ENCODE measurements around the gene FAM136A.
A peak's percentile ranks its signal among the peaks of the same experiment; 100 is the strongest.
"Not testable (repeated sequence)": the region's sequence is repeated elsewhere in the genome, so short reads cannot be mapped to it uniquely, and the experiment has no call there.

Gene FAM136A

DNA sequence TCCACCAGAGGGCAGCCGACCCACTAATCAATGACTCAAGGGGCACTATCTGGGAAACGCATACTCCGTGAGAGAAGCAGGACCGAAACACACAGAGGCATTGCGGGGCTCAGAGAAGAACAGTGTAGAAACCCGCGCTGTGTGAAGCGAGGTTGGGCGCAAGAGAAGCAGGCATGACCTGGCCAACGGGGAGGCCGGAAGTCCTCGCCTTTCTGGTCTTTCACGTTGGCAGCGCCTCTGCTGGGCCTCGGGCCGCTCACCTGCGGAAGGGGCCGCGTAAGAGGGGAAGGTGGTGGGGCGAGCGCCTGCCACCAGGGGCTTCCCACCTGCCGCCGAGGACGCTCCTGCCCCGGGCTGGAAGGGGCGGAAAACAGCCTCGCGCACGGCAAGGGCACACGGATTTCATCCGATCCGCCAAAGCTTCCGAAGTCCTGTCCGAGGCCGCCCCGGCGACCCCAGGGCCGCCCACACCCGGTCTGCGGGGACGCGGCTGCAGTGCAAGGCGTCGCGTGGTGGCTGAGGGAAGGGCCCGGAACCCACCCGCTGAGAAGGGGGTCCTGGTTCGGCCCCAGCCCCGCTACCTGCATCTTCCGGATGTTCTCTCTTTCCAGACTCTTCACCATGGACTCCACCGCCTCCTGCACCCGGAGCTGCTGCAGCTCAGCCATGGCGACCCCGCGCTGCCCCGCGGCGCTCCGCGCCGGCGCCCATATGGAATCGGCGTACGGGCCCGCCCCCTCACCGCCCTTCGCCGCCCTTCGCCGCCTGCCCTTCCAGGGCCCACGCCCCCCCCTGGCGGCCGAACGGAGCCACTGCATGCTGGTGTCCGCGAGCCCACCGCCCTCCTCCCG, at the start of gene FAM136A:
Gene FAM136A, minus strand, starts transcription at position 724 of the 851 bp plus-strand sequence. Its CDS starts 56 bp downstream, at position 668.
- DNase-seq (ENCODE audit: low spot score): peak; percentile 92

DNA sequence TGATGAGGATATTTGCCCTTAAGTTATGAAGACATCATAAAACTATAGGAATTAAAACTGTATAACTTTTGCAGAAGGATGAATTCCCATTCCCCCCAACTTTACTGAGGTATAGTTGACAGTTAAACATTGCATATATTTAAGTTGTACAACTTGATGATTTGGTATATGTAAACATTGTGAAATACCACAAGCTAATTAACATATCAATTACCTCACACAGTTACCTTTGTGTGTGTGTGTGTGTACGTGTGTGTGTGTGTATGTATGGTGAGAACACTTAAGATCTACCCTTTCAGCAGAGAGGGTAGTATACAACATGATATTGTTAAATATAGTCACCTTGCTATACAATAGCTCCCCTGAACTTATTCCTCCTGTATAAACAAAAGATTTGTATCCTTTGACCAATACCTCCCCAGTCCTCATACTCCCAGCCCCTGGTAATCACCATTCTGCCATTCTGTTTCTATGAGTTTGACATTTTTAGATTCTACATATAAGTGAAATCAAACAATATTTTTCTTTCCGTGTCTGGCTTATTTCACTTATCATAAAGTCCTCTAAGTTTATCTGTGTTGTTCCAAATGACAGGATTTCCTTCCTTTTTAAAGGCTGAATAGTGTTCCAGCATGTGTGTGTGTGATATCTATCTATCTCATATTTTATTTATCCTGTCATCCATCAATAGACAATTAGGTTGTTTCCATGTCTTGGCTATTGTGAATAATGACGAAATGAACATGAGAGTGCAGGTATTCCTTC, 48.2 kb upstream of the FAM136A start:
- DNase-seq (ENCODE audit: low spot score): no peak

DNA sequence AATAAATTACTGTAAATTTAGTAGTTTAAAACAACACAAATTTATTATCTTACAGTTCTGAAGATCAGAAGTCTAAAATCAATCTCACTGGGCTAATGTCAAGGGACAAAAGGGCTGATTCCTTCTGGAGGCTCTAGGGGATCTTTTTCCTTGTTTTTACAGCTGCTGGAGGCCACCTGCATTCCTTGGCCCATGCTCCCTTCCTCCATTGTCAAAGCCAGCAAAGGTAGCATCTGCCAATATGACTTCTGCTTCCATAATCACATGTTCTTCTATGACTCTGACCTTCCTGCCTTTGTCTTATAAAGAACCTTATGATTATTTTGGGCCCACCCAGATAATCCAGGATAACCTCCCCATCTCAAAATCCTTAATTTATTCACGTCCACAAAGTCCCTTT, 46.0 kb upstream of the FAM136A start:
- no peak for DNase-seq (ENCODE audit: low spot score)

DNA sequence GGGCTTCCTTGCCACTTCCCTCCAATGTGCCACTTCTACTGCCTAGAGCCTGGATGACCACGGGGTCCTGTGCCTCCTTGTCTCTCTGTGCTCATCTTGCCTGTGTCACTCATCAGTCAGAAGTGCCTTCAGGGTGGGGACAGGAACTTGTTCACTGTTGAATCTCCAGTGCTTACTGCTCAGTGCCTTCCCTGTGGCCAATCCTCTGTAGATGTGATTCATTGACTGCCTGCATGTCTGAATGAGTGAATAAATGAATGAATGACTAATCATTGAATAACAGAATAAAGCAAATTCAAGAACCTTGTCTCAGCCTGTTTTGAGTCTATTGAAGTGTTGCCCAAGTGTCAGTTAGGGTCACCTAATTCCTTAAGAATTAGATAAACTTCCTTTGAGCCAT, 42.3 kb upstream of the FAM136A start:
- DNase-seq (ENCODE audit: low spot score): no peak

GRCh38 chr2:70341477-70341765, 39.6 kb upstream of the FAM136A start:
- DNase-seq (ENCODE audit: low spot score): no peak

- DNase-seq (ENCODE audit: low spot score): peak; percentile 47
These were observed 39.1 kb upstream of the FAM136A start for GRCh38 chr2:70340761-70341476.

DNA sequence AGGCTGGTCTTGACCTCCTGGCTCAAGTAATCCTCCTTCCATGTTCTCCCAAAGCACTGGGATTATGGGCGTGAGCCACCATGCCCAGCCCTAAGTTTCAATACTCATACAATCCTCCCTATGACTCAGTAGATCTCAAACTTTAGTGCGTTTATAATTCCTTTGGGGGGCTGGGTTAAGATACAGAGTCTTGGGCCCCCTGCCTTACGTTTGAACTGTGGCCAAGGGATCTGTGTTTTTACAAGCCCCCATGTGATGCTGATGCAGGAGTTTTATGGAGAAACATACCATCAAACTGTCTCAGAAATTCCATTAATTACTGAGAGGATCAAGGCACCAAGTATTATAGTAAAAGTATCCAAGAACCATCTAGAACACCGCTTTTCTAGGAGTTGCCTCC, 38.2 kb upstream of the FAM136A start:
- no peak for DNase-seq (ENCODE audit: low spot score)

GRCh38 chr2:70336552-70336951, 34.7 kb upstream of the FAM136A start:
- DNase-seq (ENCODE audit: low spot score): no peak

DNA sequence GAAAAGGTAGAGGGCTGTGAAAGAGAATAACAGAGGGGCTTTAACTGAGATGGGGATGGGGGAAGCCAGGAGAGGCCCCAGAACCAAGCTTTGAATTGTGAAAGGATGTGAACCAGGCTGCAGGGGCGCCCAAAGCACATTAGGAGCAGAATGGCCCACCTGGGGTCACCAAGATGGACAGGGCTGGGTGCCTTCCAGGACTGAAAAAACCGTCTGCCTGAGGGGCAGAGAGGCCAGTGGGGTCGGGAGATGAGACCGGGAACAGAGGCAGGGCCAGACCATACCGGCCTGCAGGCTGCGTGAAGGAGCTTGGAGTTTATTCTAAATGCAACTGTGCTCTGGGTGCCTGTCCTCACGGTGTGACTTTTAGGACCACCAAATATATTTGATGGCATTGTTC, 29.1 kb upstream of the FAM136A start:
- DNase-seq (ENCODE audit: low spot score): no peak

DNA sequence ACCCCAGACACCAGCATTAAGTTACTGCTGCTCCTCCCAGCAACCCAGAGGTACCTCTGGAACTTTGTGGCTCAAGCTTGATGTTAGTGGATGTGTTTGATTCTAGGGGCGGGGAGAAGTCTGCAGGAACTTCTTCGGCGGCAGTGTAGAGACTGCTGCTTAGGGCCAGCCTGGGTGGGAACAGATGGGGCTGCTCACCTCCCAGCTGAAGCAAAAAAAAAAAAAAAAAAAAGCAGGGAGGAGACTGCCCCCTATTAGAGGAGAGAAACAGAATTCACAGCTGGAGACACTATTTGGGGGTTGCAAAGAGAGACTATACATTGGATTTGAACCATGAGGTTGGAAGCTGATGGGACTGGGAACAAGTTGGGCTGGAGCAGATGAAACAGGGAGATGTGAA, 28.6 kb upstream of the FAM136A start:
- no peak for DNase-seq (ENCODE audit: low spot score)

DNA sequence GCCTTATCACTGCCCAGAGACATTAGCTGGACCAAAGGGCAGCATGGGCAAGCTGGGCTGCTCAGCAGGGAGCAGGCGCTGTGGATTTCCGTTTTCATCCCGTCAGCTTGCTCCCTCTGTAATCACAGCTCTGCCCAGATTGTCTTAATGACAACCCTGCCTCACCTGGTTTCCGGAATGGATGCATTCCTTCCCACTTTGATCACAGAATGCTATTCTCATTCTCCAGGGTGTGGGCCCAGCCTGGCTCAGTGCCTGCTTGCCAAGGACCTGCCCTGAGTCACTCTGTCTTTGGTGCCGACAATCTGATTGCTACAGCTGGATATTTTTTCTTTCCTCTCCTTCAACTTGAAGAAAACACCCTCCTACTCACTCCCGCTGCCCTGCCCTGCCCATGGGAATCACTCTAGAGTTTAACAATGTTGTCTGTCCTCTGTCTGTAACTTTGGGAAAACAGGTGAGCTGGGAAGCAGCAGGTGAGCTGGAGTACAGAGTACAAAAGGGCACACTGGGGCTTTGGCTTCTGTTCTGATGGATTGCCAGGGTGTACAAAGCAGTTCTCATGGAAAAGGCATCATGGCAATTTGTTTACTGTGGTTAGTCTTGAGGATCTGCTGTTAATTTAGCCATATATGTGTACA, 27.2 kb upstream of the FAM136A start:
- DNase-seq (ENCODE audit: low spot score): no peak

GRCh38 chr2:70325875-70326274, 24.0 kb upstream of the FAM136A start:
- DNase-seq (ENCODE audit: low spot score): no peak

DNA sequence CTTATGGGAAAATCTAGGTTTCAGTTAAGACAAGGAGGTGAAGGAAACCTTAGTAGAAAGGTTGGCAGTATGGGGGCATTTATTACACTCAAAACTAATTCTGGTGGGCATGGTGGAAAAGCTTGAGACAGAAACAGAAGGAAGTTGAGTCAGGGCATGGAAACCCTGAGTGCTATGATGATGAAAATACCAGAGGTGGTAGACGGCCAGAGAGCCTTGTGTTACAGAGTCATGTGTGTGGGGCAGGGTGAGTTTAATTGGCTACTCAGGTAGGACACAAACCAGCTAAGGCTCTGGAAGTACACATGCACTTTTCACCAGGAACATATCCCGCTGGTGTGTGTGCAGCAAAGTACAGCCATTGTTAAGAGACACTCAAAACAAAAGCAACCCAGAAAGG, 20.7 kb upstream of the FAM136A start:
- no peak for DNase-seq (ENCODE audit: low spot score)

DNA sequence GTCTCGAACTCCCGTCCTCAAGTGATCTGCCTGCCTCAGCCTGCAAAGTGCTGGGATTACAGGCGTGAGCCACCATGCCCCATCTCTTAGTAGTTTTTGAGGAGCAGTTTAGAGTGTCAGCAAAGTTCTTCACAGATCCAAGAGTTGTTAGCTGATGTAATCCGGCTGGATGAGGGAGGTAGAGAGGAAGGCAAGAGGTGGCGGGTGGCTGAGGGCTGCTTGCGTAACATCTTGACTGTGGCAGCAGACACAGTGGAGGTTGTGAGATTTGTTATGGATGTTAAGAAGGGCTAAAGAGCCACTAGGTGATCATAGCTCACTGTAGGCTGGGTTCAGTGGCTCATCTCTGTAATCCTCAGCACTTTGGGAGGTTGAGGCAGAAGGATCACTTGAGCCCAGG, 19.5 kb upstream of the FAM136A start:
- DNase-seq (ENCODE audit: low spot score): no peak

DNA sequence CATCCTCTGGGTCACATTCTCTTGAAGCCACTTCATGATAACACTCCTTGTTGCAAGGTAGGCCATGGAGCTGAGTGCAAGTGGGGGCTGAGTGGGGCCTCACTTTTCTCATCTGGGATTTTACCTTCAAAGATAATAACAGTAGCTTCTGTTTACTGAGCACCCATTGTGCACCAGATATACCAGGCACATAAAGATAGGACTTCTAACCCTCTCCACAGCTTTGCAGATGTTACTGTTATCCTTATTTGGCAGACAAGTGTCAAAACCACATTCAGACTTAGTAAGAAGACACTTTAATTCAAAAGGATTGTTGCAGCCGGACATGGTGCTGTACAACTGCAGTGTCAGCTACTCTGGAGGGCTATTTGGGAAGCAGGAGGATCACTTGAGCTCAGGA, 12.8 kb upstream of the FAM136A start:
- DNase-seq (ENCODE audit: low spot score): no peak

GRCh38 chr2:70312560-70312959, 10.7 kb upstream of the FAM136A start:
- no peak for DNase-seq (ENCODE audit: low spot score)

DNA sequence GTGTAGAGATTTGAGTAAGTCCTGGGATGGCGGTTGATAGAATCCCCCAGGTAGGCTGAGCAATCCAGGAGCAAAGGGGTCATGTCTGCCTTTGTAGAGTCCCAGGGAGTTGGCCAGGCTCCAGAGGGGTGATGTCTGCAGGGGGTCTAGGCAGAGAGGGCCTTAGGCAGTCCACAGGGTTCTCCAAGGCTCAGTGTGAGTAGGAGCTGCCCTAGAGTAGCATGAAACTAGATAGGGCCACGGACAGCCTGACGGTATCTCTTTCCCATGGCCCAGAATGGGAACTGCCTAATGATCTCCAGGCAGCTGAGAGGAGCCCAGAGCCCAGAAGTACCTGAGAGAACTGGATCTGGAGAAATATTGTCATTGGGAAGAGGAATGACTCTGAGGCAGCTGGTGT, 9.0 kb upstream of the FAM136A start:
- DNase-seq (ENCODE audit: low spot score): no peak

GRCh38 chr2:70305531-70305930, 3.7 kb upstream of the FAM136A start:
- no peak for DNase-seq (ENCODE audit: low spot score)

- no peak for DNase-seq (ENCODE audit: low spot score)
These were observed 2.6 kb upstream of the FAM136A start for GRCh38 chr2:70304498-70304897.

- no peak for DNase-seq (ENCODE audit: low spot score)
These were observed 1.3 kb upstream of the FAM136A start for GRCh38 chr2:70303186-70303585.

- DNase-seq (ENCODE audit: low spot score): not testable (repeated sequence)
These were observed 304 bp upstream of the FAM136A start for GRCh38 chr2:70302195-70302546.

DNA sequence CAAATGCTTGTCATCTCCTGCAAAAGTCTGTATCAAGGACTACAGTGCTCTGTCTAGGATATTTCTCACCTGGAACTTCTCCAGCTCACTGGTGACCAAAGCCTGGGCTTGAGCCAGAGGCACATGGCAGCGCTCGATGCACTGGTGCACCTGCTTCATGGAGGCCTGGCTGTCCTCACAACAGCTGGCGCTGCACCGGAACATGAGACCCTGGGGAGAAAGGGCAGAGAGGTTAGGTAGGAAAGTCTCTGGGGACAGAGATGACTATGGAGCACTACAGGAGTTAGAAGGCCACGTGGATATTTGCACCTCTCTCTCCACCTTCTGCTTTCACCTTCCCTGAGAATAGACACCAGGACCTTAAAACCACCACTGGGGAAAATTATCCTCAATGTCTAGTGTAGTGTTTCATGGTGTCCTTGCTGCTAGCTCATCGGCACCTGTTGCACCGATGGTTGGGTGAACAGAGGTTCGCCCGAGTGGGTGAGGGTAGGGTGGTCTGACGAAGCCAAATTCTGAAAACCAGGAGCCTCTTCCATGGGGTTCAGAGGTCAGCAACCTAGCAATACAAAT, 1.0 kb downstream of the FAM136A start:
- DNase-seq (ENCODE audit: low spot score): no peak

Data from activated CD4-positive, alpha-beta T cell treated with anti-CD3 and anti-CD28 coated beads, Interleukin-2, Interleukin-4, amounts not matched to agents 100 ng/mL and 50 ng/mL, durations not matched to agents 16 hours and 8 hours (primary cell).